Suprapubic skin (tissue), 4 donors: ENCODE measurements around the gene TBC1D21. TPM values are rescaled to one million over a fixed set of nuclear protein-coding genes. Genes with fewer than 3 reads are reported as not detected.

Source experiments
- DNase-seq, 2 donors: peaks; one replicate each; pipeline ENCODE4 v3.0.0-alpha.2; 2019; ENCODE audit warnings: low spot score in 2 of 2
- H3K27ac ChIP-seq: fragments of 200-600 bp; sonication (generic); one replicate; pipeline ENCODE4 v1.5.1; 2019
- H3K27me3 ChIP-seq: fragments of 200-600 bp; sonication (generic); one replicate; pipeline ENCODE4 v1.5.1; 2019
- H3K36me3 ChIP-seq: fragments of 200-600 bp; sonication (generic); one replicate; pipeline ENCODE4 v1.5.1; 2019
- H3K4me1 ChIP-seq: fragments of 200-600 bp; sonication (generic); one replicate; pipeline ENCODE4 v1.5.1; 2019
- H3K4me3 ChIP-seq: fragments of 200-600 bp; sonication (generic); one replicate; pipeline ENCODE4 v1.5.1; 2019; ENCODE audit warnings: mild to moderate bottlenecking
- H3K9me3 ChIP-seq: fragments of 200-600 bp; sonication (generic); one replicate; pipeline ENCODE4 v1.5.1; 2019
- EP300 ChIP-seq: sonication (generic); formaldehyde crosslinking; IDR thresholded peaks from one replicate; pipeline ENCODE4 v1.6.1; 2017; ENCODE audit warnings: antibody characterized with exemption
- POLR2A ChIP-seq, 2 donors: fragments of 450-650 bp; IDR thresholded peaks; one replicate each; pipeline ENCODE4 v1.6.1; 2017; ENCODE audit warnings: antibody characterized with exemption in 2 of 2, mild to moderate bottlenecking in 2 of 2, moderate library complexity in 2 of 2
- POLR2AphosphoS5 ChIP-seq, 3 donors: sonication (generic); formaldehyde crosslinking; IDR thresholded peaks; one replicate each; pipeline ENCODE4 v1.6.1; 2017; ENCODE audit warnings: antibody characterized with exemption in 3 of 3
- WGBS: methylation state at CpG from one replicate; pipeline ENCODE4 v1.1.5; 2018; 5-methylcytosine and 5-hydroxymethylcytosine counted together
- total RNA-seq, 4 donors: library from RNA; depleted of rRNA; stranded (reverse); fragments of >200 nt; gene quantifications; one replicate each; pipeline ENCODE4 v1.1.0, GENCODE V29; 2016
- TF ChIP-seq, protein P1 (sequence below), 2 donors: fragments of 200-600 bp in 1 of 2; fragments of 450-650 bp in 1 of 2; sonication (generic) in 1 of 2; IDR thresholded peaks; one replicate each; pipeline ENCODE4 v1.5.1; 2016 to 2019; ENCODE audit warnings: antibody characterized with exemption in 2 of 2, mild to moderate bottlenecking in 1 of 2, moderate library complexity in 1 of 2

Gene TBC1D21
- total RNA-seq, 4 donors from 2014 or later: not detected

DNA sequence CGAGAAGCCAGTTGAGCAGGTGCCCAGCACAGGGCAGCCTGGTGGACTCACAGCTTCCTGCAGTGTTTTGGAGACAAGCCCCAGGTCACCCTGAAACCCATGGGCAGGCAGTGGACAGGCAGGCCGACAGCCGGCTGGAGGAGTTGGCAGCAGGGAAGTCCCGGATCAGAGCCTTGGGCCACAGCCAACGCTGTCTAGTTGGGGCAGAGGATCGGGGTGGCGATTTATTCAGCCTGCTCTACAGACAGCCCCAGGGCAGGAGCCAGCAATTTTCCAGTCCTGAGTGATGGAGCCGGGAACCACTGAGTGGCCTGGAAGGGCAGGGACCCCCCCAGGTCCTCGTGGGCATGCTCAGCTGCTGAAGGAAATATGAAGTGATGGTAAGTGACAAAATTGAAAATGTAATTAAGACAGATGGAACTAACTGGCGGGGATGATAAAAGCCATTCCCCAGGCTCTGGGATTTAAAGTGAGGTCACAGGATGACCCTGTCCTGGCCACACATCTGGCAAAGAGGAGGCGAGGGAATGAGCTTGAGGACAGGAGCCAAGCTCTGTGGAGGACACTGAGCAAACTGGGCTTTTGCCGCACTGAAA, 34.4 kb upstream of the TBC1D21 start:
- H3K27me3 ChIP-seq: peaks cover 45% of the 10 kb centered on the region
- no peaks in the 10 kb centered on the region for H3K36me3 ChIP-seq
- 25% methylated on average over 12 of the region's 12 CpGs for WGBS
- TF ChIP-seq POLR2A (IDR thresholded peaks at IDR 0.05): no peak
- no peak for TF ChIP-seq EP300
- TF ChIP-seq, protein P1, sequence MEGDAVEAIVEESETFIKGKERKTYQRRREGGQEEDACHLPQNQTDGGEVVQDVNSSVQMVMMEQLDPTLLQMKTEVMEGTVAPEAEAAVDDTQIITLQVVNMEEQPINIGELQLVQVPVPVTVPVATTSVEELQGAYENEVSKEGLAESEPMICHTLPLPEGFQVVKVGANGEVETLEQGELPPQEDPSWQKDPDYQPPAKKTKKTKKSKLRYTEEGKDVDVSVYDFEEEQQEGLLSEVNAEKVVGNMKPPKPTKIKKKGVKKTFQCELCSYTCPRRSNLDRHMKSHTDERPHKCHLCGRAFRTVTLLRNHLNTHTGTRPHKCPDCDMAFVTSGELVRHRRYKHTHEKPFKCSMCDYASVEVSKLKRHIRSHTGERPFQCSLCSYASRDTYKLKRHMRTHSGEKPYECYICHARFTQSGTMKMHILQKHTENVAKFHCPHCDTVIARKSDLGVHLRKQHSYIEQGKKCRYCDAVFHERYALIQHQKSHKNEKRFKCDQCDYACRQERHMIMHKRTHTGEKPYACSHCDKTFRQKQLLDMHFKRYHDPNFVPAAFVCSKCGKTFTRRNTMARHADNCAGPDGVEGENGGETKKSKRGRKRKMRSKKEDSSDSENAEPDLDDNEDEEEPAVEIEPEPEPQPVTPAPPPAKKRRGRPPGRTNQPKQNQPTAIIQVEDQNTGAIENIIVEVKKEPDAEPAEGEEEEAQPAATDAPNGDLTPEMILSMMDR (IDR thresholded peaks at IDR 0.05): no peak
- no peak for TF ChIP-seq POLR2AphosphoS5 (IDR thresholded peaks at IDR 0.05)
- no peak overlapping the region for H3K4me3 ChIP-seq
- no peak overlapping the region for H3K27ac ChIP-seq
- H3K4me1 ChIP-seq: no peaks in the 10 kb centered on the region
- no peaks in the 10 kb centered on the region for H3K9me3 ChIP-seq
- peak in 1 of 2 donors; percentile 56 for DNase-seq

DNA sequence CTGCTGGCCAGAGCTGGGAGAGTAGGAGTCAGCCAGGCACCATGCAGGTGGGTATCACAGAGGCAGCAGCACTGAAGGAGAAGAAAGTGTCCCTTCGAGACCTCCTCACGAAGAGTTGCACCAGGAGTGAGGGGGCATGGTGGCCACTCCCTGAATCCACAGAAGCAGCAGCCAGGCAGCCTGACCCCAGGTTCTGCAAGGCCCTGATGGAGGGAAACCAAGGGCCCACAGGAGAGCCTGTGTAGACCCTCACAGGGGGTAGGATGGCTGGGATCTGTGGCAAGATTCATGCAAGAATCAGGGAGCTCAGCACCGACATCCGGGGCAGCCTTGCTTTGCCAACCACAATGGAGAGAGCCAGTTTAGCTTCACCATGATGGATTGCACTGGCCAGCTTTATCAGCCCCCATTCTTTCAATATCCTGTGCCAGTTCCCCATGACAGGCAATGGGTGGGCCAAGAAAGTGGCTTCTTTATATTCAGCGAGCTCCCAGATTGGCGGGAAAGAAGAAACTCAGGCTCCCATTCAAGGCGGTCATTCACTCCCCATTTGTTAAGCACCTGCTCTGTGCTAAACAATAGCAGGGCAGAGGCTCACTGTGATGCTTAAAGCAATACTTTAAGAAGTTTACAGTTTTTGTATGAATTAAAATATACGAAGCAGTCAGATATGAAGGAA, 33.5 kb upstream of the TBC1D21 start:
- DNase-seq: peak in 1 of 2 donors; percentile 28
- Histone ChIP-seq H3K4me1 (no peaks in the 10 kb centered on the region), H3K27me3 (peaks cover 45% of the 10 kb centered on the region), H3K9me3 (no peaks in the 10 kb centered on the region), H3K27ac (no peak overlapping the region), H3K4me3 (no peak overlapping the region), H3K36me3 (no peaks in the 10 kb centered on the region)
- WGBS: 90% methylated on average over 7 of the region's 8 CpGs
- TF ChIP-seq POLR2A (IDR thresholded peaks at IDR 0.05) (no peak), EP300 (no peak), POLR2AphosphoS5 (IDR thresholded peaks at IDR 0.05) (no peak)
- TF ChIP-seq, protein P1 (IDR thresholded peaks at IDR 0.05): no peak

DNA sequence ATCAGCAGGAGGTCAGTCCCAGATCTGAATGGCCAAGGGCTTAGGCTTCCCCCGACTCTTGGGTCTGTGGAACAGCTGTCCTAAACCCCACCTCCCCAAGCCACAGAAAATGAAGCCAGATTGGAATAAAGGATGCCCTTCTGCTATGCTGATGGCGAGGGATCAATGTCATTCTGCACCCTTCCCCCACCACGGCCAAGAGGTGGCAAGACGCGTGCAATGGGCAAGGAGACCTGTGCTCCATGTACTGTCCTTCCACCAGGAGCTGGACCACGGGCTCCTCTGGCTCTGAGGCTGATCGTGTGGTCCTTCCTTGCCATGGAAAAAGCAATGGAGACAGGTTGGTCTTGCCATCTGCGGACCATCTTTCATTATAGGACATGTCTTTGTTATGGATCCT, 32.6 kb upstream of the TBC1D21 start:
- Histone ChIP-seq H3K27ac (no peak overlapping the region), H3K4me3 (no peak overlapping the region), H3K27me3 (peaks cover 37% of the 10 kb centered on the region), H3K36me3 (no peaks in the 10 kb centered on the region), H3K4me1 (no peaks in the 10 kb centered on the region), H3K9me3 (no peaks in the 10 kb centered on the region)
- WGBS: 72% methylated on average over 8 of the region's 8 CpGs
- TF ChIP-seq POLR2AphosphoS5 (IDR thresholded peaks at IDR 0.05): no peak
- peak in 1 of 2 donors; percentile 16 for DNase-seq

- Histone ChIP-seq H3K4me3 (no peak overlapping the region), H3K27me3 (peaks cover 30% of the 10 kb centered on the region), H3K9me3 (no peaks in the 10 kb centered on the region), H3K36me3 (no peaks in the 10 kb centered on the region), H3K4me1 (no peaks in the 10 kb centered on the region), H3K27ac (no peak overlapping the region)
- TF ChIP-seq EP300: no peak
- no peak for TF ChIP-seq POLR2A (IDR thresholded peaks at IDR 0.05)
- TF ChIP-seq, protein P1 (IDR thresholded peaks at IDR 0.05): no peak
- peak in 1 of 2 donors; percentile 10 for DNase-seq
- WGBS: 65% methylated on average over 17 of the region's 17 CpGs
These were observed 31.3 kb upstream of the TBC1D21 start for GRCh38 chr15:73841756-73842725.

- WGBS: 100% methylated on average over 1 of the region's 1 CpG
- no peak for DNase-seq
- Histone ChIP-seq H3K4me3 (no peak overlapping the region), H3K27me3 (peaks cover 30% of the 10 kb centered on the region), H3K4me1 (no peaks in the 10 kb centered on the region), H3K9me3 (no peaks in the 10 kb centered on the region), H3K27ac (no peak overlapping the region), H3K36me3 (no peaks in the 10 kb centered on the region)
- TF ChIP-seq, protein P1 (IDR thresholded peaks at IDR 0.05): no peak
- TF ChIP-seq EP300: no peak
- TF ChIP-seq POLR2AphosphoS5 (IDR thresholded peaks at IDR 0.05): no peak
- no peak for TF ChIP-seq POLR2A (IDR thresholded peaks at IDR 0.05)
These were observed 29.6 kb upstream of the TBC1D21 start for GRCh38 chr15:73843787-73844186.
